ENCODE data around the gene SLC22A15.

DNA sequence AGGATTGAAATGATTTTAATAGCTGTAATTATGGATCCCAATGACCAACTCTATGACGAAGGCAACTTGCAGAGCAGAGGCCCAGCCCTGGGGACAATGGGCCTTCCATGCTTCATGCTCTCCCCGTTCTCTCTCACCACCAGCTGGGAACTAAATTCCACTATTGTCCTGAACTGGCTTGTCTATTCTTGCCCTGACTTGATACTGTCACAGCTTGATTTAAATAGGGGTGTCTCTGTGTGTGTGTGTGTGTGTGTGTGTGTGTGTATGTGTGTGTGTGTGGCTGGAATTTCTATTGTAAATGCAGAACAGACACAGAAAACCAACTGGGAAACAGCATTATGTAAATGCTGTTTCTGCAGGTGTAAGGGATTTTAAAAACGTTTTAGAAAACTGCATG lies 57.0 kb downstream of the SLC22A15 start:
- TF ChIP-seq, protein P1, sequence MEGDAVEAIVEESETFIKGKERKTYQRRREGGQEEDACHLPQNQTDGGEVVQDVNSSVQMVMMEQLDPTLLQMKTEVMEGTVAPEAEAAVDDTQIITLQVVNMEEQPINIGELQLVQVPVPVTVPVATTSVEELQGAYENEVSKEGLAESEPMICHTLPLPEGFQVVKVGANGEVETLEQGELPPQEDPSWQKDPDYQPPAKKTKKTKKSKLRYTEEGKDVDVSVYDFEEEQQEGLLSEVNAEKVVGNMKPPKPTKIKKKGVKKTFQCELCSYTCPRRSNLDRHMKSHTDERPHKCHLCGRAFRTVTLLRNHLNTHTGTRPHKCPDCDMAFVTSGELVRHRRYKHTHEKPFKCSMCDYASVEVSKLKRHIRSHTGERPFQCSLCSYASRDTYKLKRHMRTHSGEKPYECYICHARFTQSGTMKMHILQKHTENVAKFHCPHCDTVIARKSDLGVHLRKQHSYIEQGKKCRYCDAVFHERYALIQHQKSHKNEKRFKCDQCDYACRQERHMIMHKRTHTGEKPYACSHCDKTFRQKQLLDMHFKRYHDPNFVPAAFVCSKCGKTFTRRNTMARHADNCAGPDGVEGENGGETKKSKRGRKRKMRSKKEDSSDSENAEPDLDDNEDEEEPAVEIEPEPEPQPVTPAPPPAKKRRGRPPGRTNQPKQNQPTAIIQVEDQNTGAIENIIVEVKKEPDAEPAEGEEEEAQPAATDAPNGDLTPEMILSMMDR (optimal IDR thresholded peaks at IDR 0.05 in 1 of 3, IDR thresholded peaks at IDR 0.05 in 1 of 3, conservative IDR thresholded peaks at IDR 0.05 in 1 of 3; ENCODE audit: extremely low read depth in 1 of 3, insufficient read depth in 2 of 3, low read length in 3 of 3), result no peak
- TF ChIP-seq EZH2 (IDR thresholded peaks at IDR 0.05; ENCODE audit: low read length), result no peak

Data from keratinocyte (primary cell).